GM18858 (cell line): ENCODE results near the gene BAIAP2.

Experiments used
- ATAC-seq: cut with Tn5 transposase; IDR thresholded peaks from one replicate; pipeline ENCODE4 v1.9.1; 2021; ENCODE audit not compliant: unreplicated experiment

Gene BAIAP2

GRCh38 chr17:81121841-81122733, 87.1 kb downstream of the BAIAP2 start:
- ATAC-seq = no peak

DNA sequence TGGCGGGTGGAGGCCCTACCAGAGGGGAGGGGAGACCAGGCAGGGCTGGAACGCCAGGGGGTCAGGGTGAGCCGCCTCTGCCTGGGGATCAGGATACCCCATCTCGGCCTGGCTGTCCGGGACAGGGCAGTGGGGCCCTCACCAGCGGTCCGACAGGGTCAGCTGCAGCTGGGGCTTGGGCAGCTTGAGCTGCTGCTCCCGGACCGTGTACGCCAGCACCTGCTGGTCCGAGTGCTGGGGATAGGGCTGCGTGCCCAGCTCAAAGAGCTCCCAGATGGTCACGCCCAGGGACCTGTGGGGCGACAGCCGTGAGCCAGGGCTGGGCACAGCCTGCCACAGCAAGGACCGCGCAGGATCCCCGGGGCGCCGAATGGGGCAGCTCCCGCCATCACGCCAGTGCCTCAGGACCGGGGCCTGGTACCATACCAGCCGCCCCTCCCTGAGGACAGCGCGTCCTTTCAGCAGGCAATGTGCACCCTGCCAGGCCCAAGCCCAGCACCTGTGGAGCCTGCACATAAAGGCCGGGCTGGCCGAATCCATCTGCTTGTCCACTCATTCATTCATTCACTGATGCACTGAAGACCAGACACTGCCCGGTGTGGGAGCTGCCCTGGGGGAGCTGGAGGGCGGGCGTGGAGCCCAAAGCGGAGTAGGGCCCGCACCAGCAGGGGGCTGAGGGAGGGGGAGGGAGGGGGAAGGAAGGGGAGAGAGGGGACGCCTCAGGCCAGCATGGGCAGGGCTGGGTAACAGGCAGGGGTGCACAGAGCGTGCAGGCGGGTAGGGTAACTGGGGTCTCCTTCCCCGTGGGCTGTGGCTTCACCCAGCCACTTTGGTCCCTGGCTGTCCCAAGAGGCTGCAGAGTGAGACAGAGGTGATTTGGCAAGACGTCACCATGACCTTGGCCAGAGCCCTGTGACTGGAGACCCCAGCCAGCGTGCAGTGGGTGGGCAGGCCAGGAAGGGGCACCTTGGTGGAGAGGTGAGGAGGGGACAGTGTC, 88.4 kb downstream of the BAIAP2 start:
- no peak for ATAC-seq

GRCh38 chr17:81124377-81124776, 89.4 kb downstream of the BAIAP2 start:
- no peak for ATAC-seq

DNA sequence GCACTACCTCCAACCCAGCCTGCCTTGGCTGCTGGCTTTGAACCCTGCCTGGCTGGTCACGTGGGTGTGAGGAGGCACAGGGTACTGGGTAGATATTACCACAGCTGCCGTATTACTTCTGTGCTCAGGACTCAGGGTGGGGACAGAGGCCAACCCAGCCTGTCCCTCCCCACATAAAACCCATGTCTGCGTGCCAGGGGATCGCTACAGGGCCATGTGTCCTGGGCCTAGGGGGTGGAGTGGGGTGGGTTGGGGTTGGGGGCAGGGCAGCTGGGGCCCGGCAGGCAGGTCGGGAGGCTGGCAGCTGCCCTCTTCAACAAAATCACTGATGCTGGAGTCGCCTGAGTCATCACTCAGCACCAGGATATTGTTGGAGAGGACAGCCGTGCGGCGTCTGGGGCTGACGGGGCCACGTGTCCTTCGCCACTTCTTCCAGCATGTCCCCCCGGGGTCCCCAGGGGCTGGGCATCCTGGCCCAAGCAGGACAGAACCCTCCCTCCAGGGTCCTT, 90.7 kb downstream of the BAIAP2 start:
- ATAC-seq = no peak

GRCh38 chr17:81126281-81127132, 91.6 kb downstream of the BAIAP2 start:
- no peak for ATAC-seq

DNA sequence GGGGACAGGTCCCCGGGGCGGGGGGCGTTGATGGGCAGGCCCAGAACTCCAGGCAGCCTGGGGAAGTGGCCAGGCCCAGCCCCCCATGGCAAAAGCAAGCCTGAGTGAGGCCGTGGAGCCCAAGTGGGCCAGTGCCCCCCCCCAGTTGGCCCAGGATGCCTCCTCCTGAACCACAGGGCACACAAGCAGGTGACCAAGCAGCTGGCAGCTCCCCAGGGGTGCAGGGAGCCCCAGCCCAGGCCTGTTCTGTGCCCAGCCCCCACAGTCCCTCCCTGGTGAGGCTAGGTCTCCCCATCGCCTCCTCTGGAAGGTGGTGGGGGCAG, 92.1 kb downstream of the BAIAP2 start:
- no peak for ATAC-seq

DNA sequence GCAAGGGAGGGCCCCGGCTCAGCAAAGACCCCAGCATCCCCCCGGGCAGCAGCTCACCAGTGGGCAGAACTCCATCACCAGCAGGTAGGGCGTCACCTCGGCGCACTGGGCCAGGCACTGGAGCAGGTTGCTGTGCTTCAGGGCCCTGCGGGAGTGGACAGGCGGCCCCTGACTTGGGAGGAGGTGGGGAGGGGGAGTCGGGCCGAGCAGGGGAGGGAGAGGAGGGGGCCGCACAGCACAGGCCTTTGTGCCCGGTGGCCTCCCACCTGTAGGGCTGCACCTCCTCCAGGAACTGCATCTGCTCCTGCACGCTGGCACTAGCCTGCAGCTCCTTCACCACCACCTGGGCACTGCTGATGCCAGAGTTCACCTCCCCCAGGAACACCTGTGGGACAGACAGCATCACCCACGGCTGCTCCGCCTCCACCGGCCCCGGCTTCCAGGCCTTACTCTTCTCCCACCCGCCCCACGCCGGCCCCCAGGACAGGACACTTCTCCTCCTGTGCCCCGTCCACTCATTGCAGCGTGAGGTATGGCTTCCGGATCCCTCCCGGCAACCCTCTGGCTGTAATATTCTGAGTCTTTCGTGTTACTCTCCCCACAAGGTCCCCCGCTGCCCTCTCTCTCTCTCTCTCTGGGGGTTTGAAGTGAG, 92.7 kb downstream of the BAIAP2 start:
- no peak for ATAC-seq

DNA sequence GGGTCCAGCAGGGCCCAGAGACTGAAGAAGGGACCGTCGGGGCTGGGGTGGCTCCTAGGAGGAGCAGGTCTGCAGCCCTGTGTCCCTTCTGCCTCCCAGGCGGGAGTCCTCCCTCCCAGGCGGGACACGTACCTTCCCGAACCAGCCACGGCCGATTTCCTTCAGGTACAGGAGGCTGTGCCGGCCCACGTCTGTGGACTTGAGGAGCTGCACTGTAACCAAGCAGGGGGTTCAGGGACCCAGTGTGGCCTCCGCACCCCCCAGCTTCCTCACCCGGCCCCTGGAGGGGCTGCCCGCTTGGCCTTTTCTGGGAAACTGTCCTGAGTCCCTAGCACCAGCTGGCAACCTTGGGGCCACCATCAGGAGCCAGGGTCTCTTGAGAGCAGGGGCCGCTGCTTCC, 93.4 kb downstream of the BAIAP2 start:
- ATAC-seq = no peak

DNA sequence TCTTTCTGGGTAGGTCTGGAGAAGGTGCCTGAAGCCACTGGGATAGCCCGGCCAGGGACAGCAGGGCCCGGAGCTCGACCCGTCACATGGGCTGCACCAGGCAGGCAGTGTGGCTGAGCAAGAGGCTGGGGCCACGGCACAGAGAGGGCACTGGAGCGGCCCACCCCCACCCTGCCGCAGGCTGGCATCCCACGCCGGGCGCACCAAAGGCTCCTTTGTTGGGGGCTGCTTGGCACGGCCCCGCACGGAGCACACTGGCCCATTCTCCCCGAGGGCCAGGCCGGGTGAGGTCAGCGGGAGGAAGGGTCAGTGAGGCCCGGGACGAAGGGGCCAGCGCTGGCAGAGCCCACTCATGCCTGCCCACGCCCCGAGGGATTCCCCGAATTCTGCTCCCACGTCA, 93.8 kb downstream of the BAIAP2 start:
- no peak for ATAC-seq

GRCh38 chr17:81129289-81129688, 94.3 kb downstream of the BAIAP2 start:
- no peak for ATAC-seq

DNA sequence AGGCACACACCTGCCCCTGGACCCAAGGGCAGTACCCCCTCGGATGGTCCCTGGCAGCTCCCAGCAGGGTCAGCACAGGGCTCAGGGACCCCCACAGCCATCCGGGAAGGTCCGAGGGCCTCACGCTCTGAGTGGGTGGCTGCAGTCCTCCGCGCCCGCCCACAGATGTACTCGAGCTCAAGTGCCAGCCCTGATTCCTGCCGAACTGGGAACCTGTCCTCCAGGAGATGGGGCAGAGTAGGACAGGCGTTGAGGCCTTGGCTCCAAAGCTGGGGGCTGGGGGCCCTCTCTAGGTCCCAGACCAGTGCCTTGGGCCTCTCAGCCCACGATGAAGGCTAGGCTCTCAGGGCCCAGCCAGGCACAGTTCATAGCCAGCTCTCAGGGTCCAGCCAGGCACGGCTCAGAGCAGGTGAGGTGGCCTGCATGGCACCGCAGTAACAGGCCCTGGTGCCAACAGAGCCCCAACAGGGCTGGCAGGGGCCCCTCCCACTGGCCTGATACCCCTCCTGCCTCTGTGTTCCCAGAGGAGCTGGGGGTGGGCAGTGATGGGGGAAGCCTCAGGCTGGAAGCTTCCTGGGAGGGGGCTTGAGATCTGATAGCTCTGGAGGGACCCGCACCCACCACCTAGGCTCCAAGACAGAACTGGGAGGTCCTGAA, 94.9 kb downstream of the BAIAP2 start:
- ATAC-seq = no peak

GRCh38 chr17:81130385-81131361, 95.7 kb downstream of the BAIAP2 start:
- ATAC-seq = no peak

DNA sequence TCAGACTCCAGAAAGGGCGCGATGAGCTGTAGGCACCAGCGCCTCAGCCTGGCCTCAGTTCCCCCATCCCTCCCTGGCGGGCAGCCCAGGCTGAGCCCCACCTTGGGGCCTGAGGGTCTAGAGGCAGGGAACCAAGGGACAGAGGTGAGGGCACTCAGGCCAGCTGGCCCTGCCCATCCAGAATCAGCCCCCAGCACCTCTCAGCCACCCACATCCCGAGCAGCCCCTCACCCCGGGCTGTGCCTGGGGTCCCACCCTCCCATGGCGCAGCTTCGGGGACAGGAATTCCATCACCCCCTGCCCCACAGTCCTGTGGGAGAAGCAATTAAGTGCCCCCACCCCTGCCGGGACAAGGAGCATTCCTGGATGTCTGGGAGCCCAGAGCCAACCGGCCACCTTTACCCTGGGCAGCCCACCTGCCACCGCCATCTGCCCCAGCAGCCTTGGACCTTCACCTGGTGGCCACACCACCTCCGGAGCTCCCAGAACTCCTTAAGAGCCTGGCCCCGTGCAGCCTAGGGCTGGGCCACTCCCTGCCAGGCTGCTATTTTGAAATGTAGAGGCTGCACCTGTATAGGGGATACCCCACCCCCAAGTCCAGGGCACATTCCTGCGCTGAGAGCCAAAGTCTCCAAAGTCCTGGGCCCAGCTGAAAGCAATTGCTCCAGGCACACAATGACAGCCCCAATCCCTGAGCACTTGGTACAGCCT, 96.7 kb downstream of the BAIAP2 start:
- no peak for ATAC-seq

DNA sequence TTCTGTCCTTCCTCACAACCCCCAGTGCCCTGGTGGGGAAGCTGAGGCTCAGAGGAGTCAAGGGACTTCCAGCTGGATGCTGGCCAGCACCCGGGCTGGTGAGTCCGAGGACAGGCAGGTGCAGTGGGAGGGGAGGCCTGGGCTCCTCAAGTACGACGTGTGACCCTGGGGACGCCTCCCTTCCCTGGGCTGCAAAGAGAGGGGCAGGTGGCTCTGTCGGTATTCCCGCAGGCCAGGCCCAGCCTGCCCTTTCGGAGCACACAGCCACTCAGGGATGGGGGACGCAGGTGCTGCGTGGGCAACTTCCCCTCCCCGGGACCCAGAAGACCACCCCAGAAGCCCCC, 97.2 kb downstream of the BAIAP2 start:
- no peak for ATAC-seq

DNA sequence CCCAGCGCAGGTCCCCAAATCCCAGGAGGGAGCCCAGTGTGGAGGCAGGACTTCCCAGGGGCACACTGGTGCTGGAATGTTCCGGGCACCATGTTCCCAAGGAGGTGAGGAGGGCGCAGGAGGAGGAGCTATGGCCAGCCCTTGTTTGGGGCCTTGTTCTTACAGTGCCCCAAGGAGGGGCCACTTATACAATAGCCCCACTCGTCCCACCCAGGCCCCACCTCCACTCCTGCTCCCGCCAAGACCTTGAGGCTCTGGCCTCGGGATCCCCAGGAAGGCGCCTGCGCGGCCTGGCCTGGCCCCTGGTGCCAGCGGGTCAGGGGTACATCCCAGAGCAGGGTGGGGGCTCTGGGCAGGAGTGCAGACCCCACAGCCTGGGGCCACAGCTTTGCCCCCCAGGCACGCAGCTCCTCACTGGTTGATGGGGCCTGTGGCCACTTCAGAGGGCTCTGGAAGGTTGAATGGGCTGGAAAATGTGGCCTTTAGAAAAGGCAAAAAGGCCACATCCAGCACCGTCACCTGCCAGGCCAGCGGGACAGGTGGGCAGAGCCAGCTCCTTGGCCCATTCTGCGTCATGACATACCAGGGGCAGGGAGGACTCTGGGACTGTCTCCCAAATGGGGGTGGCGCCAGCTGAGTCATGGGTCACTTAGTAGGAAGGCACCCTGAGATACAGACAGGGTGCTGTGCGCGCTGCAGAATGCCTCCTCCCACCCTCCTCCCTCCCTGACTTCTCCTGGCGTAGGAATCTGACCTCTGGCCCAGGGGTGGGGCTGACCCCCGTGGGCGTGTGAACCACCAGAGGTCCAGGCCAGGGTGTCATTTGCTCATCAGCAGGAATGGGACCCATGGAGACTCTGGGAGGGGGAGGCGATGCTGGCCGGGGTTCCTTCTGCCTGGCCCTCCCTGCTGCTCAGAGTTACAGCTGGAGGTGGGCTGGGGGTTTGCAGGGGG, 98.1 kb downstream of the BAIAP2 start:
- no peak for ATAC-seq

GRCh38 chr17:81134064-81134781, 99.3 kb downstream of the BAIAP2 start:
- no peak for ATAC-seq
